Ascending aorta (tissue), 2 donors: Measurements from ENCODE around the gene BABAM2. TPM values are rescaled to one million over a fixed set of nuclear protein-coding genes. Genes with fewer than 3 reads are reported as not detected.

ENCODE experiments used
- DNase-seq, 2 donors: peaks; one replicate each; pipeline ENCODE4 v3.0.0-alpha.2; 2019; ENCODE audit warnings: low spot score in 2 of 2
- H3K27ac ChIP-seq, 2 donors: fragments of 200-600 bp; sonication (generic); one replicate each; pipeline ENCODE4 v1.5.1; 2016 to 2017; ENCODE audit warnings: mild to moderate bottlenecking in 1 of 2
- H3K27me3 ChIP-seq: fragments of 200-600 bp; sonication (generic); one replicate; pipeline ENCODE4 v1.5.1; 2017
- H3K36me3 ChIP-seq, 2 donors: fragments of 200-600 bp; sonication (generic); one replicate each; pipeline ENCODE4 v1.5.1; 2016
- H3K4me1 ChIP-seq, 2 donors: fragments of 200-600 bp; sonication (generic); one replicate each; pipeline ENCODE4 v1.5.1; 2016 to 2017; ENCODE audit warnings: mild to moderate bottlenecking in 1 of 2
- H3K4me3 ChIP-seq, 2 donors: fragments of 200-600 bp; sonication (generic); one replicate each; pipeline ENCODE4 v1.5.1; 2016 to 2017; ENCODE audit warnings: mild to moderate bottlenecking in 1 of 2
- H3K9me3 ChIP-seq, 2 donors: fragments of 200-600 bp; sonication (generic); one replicate each; pipeline ENCODE4 v1.5.1; 2016
- intact Hi-C: fragments of 100-400 bp; cut with DNase I; formaldehyde crosslinking; loops from one replicate; pipeline ENCODE4 v1.15.1; 2023
- total RNA-seq: library from RNA; depleted of rRNA; stranded (reverse); fragments of >200 nt; gene quantifications from one replicate; pipeline ENCODE4 v1.1.0, GENCODE V29; 2016
- TF ChIP-seq, protein P1 (sequence below), 3 experiments: fragments of 200-600 bp in 2 of 3; fragments of 450-650 bp in 1 of 3; sonication (generic) in 2 of 3; IDR thresholded peaks; one replicate each; pipeline ENCODE4 v1.5.1; 2016 to 2019; ENCODE audit warnings: antibody characterized with exemption in 3 of 3, mild to moderate bottlenecking in 1 of 3, moderate library complexity in 1 of 3

Gene BABAM2
- total RNA-seq, 1 donor from 2014 or later = 19.6 TPM

DNA sequence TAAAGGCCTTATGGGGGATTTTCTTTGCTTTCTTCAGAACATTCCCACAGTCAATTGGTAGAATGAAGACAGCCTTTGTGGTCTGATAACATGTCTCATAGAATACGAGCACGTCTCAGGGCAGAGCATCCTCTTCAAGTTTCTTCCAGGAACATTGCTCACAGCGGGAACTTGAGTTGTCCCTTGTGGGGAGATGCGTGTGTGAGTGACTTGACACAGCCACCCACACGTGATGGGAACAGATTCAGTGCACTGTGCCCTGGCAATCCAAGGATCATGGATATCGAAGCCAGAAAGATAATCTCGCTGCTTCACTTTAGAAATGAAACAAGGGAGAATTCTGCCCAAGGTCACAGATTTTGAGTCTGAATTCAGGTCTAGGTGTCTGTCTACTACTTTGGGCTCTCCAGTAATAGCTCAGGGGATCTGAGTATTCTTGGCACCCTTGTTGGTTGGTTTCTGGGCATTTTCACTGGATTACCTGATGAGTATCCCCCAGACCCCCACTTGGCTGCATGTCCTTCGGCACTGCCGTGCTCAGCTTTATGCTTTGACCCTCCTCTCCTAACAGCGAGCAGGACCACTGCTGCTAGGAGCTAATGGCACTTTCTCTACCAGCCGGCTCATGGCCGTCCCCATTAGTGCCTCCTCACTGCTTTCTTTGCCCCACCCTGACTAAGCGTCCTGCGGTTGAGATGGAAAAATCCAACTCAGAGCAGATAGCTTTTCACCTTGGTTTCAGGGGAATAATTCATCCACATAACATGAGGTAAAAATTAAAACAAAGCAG, 426.2 kb downstream of the BABAM2 start:
- DNase-seq = no peak
- Histone ChIP-seq H3K4me3 (no peak overlapping the region), H3K9me3 (no peaks in the 10 kb centered on the region), H3K27me3 (no peaks in the 10 kb centered on the region), H3K27ac (no peak overlapping the region), H3K36me3 (no peaks in the 10 kb centered on the region), H3K4me1 (peaks cover 4 to 17% of the 10 kb centered on the region in 2 donors)
- intact Hi-C loops = no loop called here
- TF ChIP-seq, protein P1, sequence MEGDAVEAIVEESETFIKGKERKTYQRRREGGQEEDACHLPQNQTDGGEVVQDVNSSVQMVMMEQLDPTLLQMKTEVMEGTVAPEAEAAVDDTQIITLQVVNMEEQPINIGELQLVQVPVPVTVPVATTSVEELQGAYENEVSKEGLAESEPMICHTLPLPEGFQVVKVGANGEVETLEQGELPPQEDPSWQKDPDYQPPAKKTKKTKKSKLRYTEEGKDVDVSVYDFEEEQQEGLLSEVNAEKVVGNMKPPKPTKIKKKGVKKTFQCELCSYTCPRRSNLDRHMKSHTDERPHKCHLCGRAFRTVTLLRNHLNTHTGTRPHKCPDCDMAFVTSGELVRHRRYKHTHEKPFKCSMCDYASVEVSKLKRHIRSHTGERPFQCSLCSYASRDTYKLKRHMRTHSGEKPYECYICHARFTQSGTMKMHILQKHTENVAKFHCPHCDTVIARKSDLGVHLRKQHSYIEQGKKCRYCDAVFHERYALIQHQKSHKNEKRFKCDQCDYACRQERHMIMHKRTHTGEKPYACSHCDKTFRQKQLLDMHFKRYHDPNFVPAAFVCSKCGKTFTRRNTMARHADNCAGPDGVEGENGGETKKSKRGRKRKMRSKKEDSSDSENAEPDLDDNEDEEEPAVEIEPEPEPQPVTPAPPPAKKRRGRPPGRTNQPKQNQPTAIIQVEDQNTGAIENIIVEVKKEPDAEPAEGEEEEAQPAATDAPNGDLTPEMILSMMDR (IDR thresholded peaks at IDR 0.05) = no peak

DNA sequence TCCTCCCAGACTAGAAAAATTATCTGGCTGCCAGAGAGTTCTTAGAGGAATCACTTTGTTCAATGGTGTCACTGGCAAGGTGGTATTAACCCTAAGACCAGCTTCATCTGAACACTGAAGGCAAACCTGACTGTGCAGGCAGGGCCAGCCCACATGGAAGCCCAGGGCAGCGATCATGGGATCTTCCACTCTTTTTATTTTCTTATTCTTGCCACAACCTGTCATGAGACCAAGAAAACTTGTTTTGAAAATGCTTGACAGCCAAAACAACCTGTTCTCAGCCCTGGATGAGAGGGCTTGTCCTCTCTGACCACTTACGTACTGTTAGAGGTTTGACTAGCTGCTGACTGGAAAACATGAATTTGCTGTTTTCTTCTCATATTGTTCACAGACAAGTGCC, 426.9 kb downstream of the BABAM2 start:
- TF ChIP-seq, protein P1 (IDR thresholded peaks at IDR 0.05) = no peak
- Histone ChIP-seq H3K9me3 (no peaks in the 10 kb centered on the region), H3K4me1 (peaks cover 4 to 23% of the 10 kb centered on the region in 2 donors), H3K36me3 (no peaks in the 10 kb centered on the region), H3K4me3 (no peak overlapping the region), H3K27me3 (no peaks in the 10 kb centered on the region), H3K27ac (no peak overlapping the region)
- DNase-seq = no peak
- intact Hi-C loops = no loop called here

DNA sequence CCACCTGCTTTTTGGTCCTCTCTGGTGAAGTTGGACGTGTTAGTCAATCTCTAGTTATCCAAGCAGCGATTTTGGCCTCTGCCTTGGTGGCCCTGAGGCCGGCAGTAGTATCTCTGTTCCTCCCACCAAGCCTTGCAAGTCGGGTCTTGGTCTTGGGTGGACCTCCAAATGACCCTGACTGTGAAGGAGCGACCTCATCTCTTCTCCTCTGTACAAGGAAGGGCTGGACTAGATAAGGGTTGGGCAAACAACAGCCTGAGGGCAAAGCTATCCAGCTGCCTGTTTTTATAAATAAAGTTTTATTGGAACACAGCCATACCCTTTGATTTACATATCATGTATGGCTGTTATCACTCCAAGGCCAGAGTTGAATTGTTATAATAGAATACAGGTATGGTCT, 427.5 kb downstream of the BABAM2 start:
- H3K27ac ChIP-seq = peak overlapping the region in 1 of 2 donors; percentile 72
- TF ChIP-seq, protein P1 (IDR thresholded peaks at IDR 0.05) = no peak
- intact Hi-C loops = no loop called here
- no peaks in the 10 kb centered on the region for H3K36me3 ChIP-seq
- H3K27me3 ChIP-seq = no peaks in the 10 kb centered on the region
- H3K4me1 ChIP-seq = peaks cover 4 to 28% of the 10 kb centered on the region in 2 donors
- DNase-seq = no peak
- no peak overlapping the region for H3K4me3 ChIP-seq
- no peaks in the 10 kb centered on the region for H3K9me3 ChIP-seq

DNA sequence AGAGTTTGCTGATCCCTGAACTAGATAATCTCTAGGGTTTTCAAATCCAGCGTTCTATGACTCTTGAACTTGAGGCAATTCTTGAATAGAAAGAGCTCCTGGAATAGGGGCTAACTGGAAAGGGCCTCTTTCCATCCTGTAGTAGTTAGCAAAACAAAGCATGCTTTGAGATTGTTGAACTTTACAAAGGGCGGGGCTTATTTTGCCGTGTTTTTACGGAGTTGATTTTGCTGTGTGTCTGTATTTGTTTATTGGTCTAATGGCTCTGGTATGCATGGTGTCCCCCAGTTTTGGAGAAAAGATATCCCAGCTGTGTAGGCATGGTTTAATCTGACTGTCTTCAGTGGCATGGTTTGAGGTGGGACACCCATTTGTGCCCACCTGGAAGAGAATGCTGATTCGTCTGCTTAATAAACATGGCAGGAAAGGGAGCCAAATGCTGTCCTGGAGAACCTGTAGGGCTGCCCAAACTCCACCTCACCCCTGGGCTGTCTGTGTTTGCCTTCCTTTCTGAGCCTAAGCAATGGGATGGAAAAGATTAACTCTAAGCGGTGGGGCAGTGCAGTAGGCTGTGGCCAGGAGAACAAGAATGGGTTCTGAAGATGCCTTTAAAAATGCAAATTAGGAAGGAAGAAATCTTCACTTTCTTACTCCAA, 428.1 kb downstream of the BABAM2 start:
- TF ChIP-seq, protein P1 (IDR thresholded peaks at IDR 0.05) = no peak
- no peaks in the 10 kb centered on the region for H3K9me3 ChIP-seq
- no peak for DNase-seq
- no peak overlapping the region for H3K4me3 ChIP-seq
- intact Hi-C loops = no loop called here
- peaks cover 4 to 29% of the 10 kb centered on the region in 2 donors for H3K4me1 ChIP-seq
- H3K27ac ChIP-seq = peak overlapping the region; percentile 67 to 72
- H3K27me3 ChIP-seq = no peaks in the 10 kb centered on the region
- H3K36me3 ChIP-seq = no peaks in the 10 kb centered on the region

DNA sequence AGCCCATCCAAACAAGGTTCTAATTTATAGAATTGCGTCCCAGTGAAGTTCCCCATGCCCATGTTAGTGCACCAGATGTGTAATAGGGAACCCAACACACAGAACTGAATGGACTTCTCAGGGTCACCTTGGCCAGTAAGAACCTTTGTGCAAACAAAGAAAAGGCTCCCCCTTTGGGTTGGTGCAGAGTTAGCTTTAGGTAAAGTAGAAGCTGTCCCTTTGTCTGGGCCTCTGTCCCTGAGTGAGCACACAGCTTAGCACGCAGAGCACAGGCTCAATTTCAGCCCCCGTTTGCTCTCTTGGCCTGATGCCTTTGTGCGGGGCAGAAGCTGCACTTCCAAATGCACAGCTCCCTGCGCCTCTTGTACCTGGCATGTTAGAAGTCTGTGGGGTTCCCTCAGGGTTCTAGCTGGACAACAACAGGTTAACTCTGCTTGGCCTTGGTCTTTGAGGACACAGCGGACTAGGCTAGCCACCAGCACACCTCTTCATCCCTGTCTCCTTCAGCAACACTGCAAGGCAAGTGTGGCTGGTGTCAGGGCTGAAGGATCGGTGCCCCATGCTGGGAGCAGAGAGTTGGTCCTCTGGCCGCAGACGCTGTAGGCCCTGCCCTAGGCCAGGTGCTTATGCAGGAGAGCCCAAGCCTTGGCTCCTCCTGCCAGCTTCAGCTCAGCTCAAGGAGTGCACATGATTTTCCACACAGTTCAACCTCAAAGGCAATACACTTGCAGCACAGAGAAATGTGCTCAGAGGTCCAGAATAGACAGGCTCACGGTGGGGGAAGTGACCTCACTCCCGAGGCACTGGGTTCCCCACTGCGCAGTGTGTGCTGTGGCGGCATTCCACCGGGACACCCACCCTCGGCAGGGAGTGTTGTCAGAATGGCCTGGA, 428.8 kb downstream of the BABAM2 start:
- TF ChIP-seq, protein P1 (IDR thresholded peaks at IDR 0.05) = no peak
- Histone ChIP-seq H3K27me3 (no peaks in the 10 kb centered on the region), H3K36me3 (no peaks in the 10 kb centered on the region), H3K4me1 (peaks cover 4 to 29% of the 10 kb centered on the region in 2 donors), H3K9me3 (no peaks in the 10 kb centered on the region), H3K27ac (peak overlapping the region; percentile 67 to 72), H3K4me3 (no peak overlapping the region)
- intact Hi-C loops = no loop called here
- no peak for DNase-seq
